Measurements from ENCODE around the gene PITPNM3.

- no peak for TF ChIP-seq CTCF (conservative IDR thresholded peaks at IDR 0.05 in 1 of 2, IDR thresholded peaks at IDR 0.05 in 1 of 2; ENCODE audit: low read depth in 1 of 2, low read length in 2 of 2)
- no peak for TF ChIP-seq EZH2 (IDR thresholded peaks at IDR 0.05; ENCODE audit: low read length, missing control alignments)
These were observed 684 bp upstream of the PITPNM3 start for GRCh38 chr17:6557040-6557438.

Measured in fibroblast of lung (primary cell).